IMR-90 (cell line): ENCODE data around the gene SLC27A4. TPM values are rescaled to one million over a fixed set of nuclear protein-coding genes. Genes with fewer than 3 reads are reported as not detected.

Experiments used
- ATAC-seq: fragments of 200-7000 bp; cut with Tn5 transposase; 2 replicates; pipeline ENCODE4 v1.9.1; 2020; ENCODE audit warnings: low read depth, mild to moderate bottlenecking, moderate library complexity
- BruUV-seq: library from RNA; stranded (reverse); fragments of 400-500 nt; replicated peaks from 2 replicates; lab custom pipeline; 2021; lab: Mats Ljungman, UMichigan
- CTCF ChIA-PET: fragments of 300-600 bp; formaldehyde crosslinking; extraction: SDS; loops from one replicate; lab custom pipeline; 2021; ENCODE audit warnings: antibody characterized with exemption; lab: Yijun Ruan, JAX
- POLR2A ChIA-PET: fragments of 300-600 bp; sonication (Branson Sonifier 250); formaldehyde crosslinking; loops from one replicate; lab custom pipeline; 2022; ENCODE audit warnings: antibody characterized with exemption; ENCODE audit not compliant: unreplicated experiment; lab: Charles Lee
- DNase-seq: peaks from one replicate; pipeline ENCODE4 v3.0.0; 2013
- H2AFZ ChIP-seq: replicated peaks from 2 replicates; pipeline ENCODE3; 2013; ENCODE audit warnings: low read length, mild to moderate bottlenecking; ENCODE audit not compliant: poor library complexity
- H2AK5ac ChIP-seq: 2 replicates; pipeline ENCODE4 v1.6.1; 2013; ENCODE audit warnings: low read depth, low read length, inconsistent platforms
- H2AK9ac ChIP-seq: replicated peaks from 2 replicates; pipeline ENCODE3; 2013; ENCODE audit warnings: mild to moderate bottlenecking, low read depth, low read length, moderate library complexity; ENCODE audit not compliant: poor library complexity
- H2BK120ac ChIP-seq: 2 replicates; pipeline ENCODE4 v1.6.1; 2013; ENCODE audit warnings: low read depth, low read length, inconsistent platforms
- H2BK15ac ChIP-seq: 3 replicates; pipeline ENCODE4 v1.6.1; 2013; ENCODE audit warnings: low read depth, low read length, inconsistent platforms
- H2BK20ac ChIP-seq: 2 replicates; pipeline ENCODE4 v1.6.1; 2013; ENCODE audit warnings: low read depth, mild to moderate bottlenecking, inconsistent platforms, low read length, moderate library complexity
- H2BK5ac ChIP-seq: 2 replicates; pipeline ENCODE4 v1.6.1; 2013; ENCODE audit warnings: mild to moderate bottlenecking, low read depth, low read length, inconsistent platforms; ENCODE audit not compliant: poor library complexity, severe bottlenecking
- H3K14ac ChIP-seq: replicated peaks from 2 replicates; pipeline ENCODE4 v1.6.1; 2013; ENCODE audit warnings: low read depth, low read length, inconsistent platforms
- H3K18ac ChIP-seq: 2 replicates; pipeline ENCODE4 v1.6.1; 2013; ENCODE audit warnings: low read depth, low read length, control low read depth
- H3K23ac ChIP-seq: 2 replicates; pipeline ENCODE4 v1.6.1; 2013; ENCODE audit warnings: low read depth, low read length, inconsistent platforms
- H3K27ac ChIP-seq: 2 replicates; pipeline ENCODE4 v1.5.1; 2013; ENCODE audit warnings: mild to moderate bottlenecking, control low read depth, low read length; ENCODE audit not compliant: insufficient read depth
- H3K27me3 ChIP-seq: 2 replicates; pipeline ENCODE4 v1.6.1; 2013; ENCODE audit warnings: low read length; ENCODE audit not compliant: control insufficient read depth, insufficient read depth
- H3K36me3 ChIP-seq: 2 replicates; pipeline ENCODE4 v1.6.1; 2013; ENCODE audit warnings: low read length, mixed read lengths; ENCODE audit not compliant: control insufficient read depth, insufficient read depth
- H3K4ac ChIP-seq: 2 replicates; pipeline ENCODE4 v1.6.1; 2013; ENCODE audit warnings: low read depth, low read length, inconsistent platforms
- H3K4me1 ChIP-seq: 2 replicates; pipeline ENCODE4 v1.6.1; 2013; ENCODE audit warnings: low read length, mixed read lengths; ENCODE audit not compliant: control insufficient read depth, insufficient read depth
- H3K4me2 ChIP-seq: 2 replicates; pipeline ENCODE4 v1.6.1; 2013; ENCODE audit warnings: low read depth, mild to moderate bottlenecking, control low read depth, low read length, moderate library complexity
- H3K4me3 ChIP-seq: 2 replicates; pipeline ENCODE4 v1.5.1; 2013; ENCODE audit warnings: low read depth, mild to moderate bottlenecking, control low read depth, low read length, moderate library complexity; ENCODE audit not compliant: insufficient read depth
- H3K56ac ChIP-seq: 2 replicates; pipeline ENCODE4 v1.6.1; 2013; ENCODE audit warnings: low read length, inconsistent platforms; ENCODE audit not compliant: insufficient read depth; ENCODE audit errors: extremely low read depth
- H3K79me1 ChIP-seq, 2 experiments: 2 replicates each; pipeline ENCODE4 v1.6.1; 2013; ENCODE audit warnings: low read length in 2 of 2, inconsistent platforms in 1 of 2, low read depth in 1 of 2
- H3K9ac ChIP-seq: 2 replicates; pipeline ENCODE4 v1.6.1; 2013; ENCODE audit warnings: low read depth, low read length, control low read depth
- H3K9me1 ChIP-seq: 2 replicates; pipeline ENCODE4 v1.6.1; 2013; ENCODE audit warnings: low read length, inconsistent platforms; ENCODE audit not compliant: insufficient read depth
- H3K9me3 ChIP-seq: 2 replicates; pipeline ENCODE4 v1.6.1; 2013; ENCODE audit warnings: low read length; ENCODE audit not compliant: control insufficient read depth, insufficient read depth
- H4K20me1 ChIP-seq: 2 replicates; pipeline ENCODE4 v1.6.1; 2013; ENCODE audit warnings: low read length, inconsistent platforms; ENCODE audit not compliant: insufficient read depth
- H4K5ac ChIP-seq: 2 replicates; pipeline ENCODE4 v1.6.1; 2013; ENCODE audit warnings: mild to moderate bottlenecking, low read depth, low read length, control low read depth
- H4K8ac ChIP-seq, 2 experiments: 2 replicates each; pipeline ENCODE4 v1.6.1; 2013; ENCODE audit warnings: low read depth in 2 of 2, low read length in 2 of 2, control low read depth in 1 of 2, inconsistent platforms in 1 of 2
- H4K91ac ChIP-seq: 2 replicates; pipeline ENCODE4 v1.6.1; 2013; ENCODE audit warnings: low read depth, low read length, inconsistent platforms; ENCODE audit not compliant: insufficient read depth
- BHLHE40 ChIP-seq: fragments of 150-350 bp; IDR thresholded peaks from 2 replicates; pipeline ENCODE4 v1.6.1; 2016; ENCODE audit warnings: mild to moderate bottlenecking, low read depth, low read length
- CEBPB ChIP-seq: IDR thresholded peaks from 2 replicates; pipeline ENCODE4 v1.6.1; 2012; ENCODE audit warnings: low read depth, low read length, improper control_type of control experiment
- CHD1 ChIP-seq: IDR thresholded peaks from 2 replicates; pipeline ENCODE4 v1.6.1; 2012; ENCODE audit warnings: low read depth, low read length, improper control_type of control experiment
- CTCF ChIP-seq: conservative IDR thresholded peaks from 2 replicates; pipeline ENCODE4 v1.5.1; 2012; ENCODE audit warnings: mild to moderate bottlenecking, low read depth, low read length, improper control_type of control experiment
- ELK1 ChIP-seq: fragments of 150-350 bp; IDR thresholded peaks from 2 replicates; pipeline ENCODE4 v1.6.1; 2016; ENCODE audit warnings: low read depth, mild to moderate bottlenecking, low read length, moderate library complexity, borderline replicate concordance
- FOS ChIP-seq: fragments of 150-350 bp; IDR thresholded peaks from 2 replicates; pipeline ENCODE4 v1.6.1; 2016; ENCODE audit warnings: low read depth, low read length
- MAFK ChIP-seq: IDR thresholded peaks from 2 replicates; pipeline ENCODE4 v1.6.1; 2012; ENCODE audit warnings: low read depth, low read length, improper control_type of control experiment
- MAZ ChIP-seq: IDR thresholded peaks from 2 replicates; pipeline ENCODE4 v1.6.1; 2012; ENCODE audit warnings: low read depth, mild to moderate bottlenecking, low read length, improper control_type of control experiment, moderate library complexity, borderline replicate concordance
- MXI1 ChIP-seq: IDR thresholded peaks from 2 replicates; pipeline ENCODE4 v1.6.1; 2012; ENCODE audit warnings: low read depth, mild to moderate bottlenecking, low read length, moderate library complexity, borderline replicate concordance
- NFE2L2 ChIP-seq: fragments of 150-350 bp; IDR thresholded peaks from 2 replicates; pipeline ENCODE4 v1.6.1; 2016; ENCODE audit warnings: low read depth, mild to moderate bottlenecking, low read length
- POLR2A ChIP-seq: IDR thresholded peaks from 2 replicates; pipeline ENCODE4 v1.6.1; 2012; ENCODE audit warnings: mild to moderate bottlenecking, low read depth, low read length
- RAD21 ChIP-seq: IDR thresholded peaks from 2 replicates; pipeline ENCODE4 v1.6.1; 2012; ENCODE audit warnings: low read length, improper control_type of control experiment
- RCOR1 ChIP-seq: IDR thresholded peaks from 2 replicates; pipeline ENCODE4 v1.6.1; 2012; ENCODE audit warnings: mild to moderate bottlenecking, low read length, improper control_type of control experiment; ENCODE audit not compliant: insufficient replicate concordance
- RFX5 ChIP-seq: IDR thresholded peaks from 2 replicates; pipeline ENCODE4 v1.8.0; 2012; ENCODE audit warnings: low read depth, mild to moderate bottlenecking, low read length, moderate library complexity
- USF2 ChIP-seq: fragments of 150-350 bp; IDR thresholded peaks from 2 replicates; pipeline ENCODE4 v1.6.1; 2017; ENCODE audit warnings: mild to moderate bottlenecking, antibody characterized with exemption, low read length, low read depth
- WGBS, 2 experiments: methylation state at CpG; one replicate each; pipeline versions ENCODE4 v1.1.5 to v1.1.7; 2013; ENCODE audit warnings: missing lambda C conversion rate in 2 of 2; ENCODE audit not compliant: insufficient read length in 1 of 2; ENCODE audit errors: extremely low coverage in 2 of 2; 5-methylcytosine and 5-hydroxymethylcytosine counted together
- dilution Hi-C: fragments of 300-500 bp; cut with HindIII; formaldehyde crosslinking; loops from one replicate; pipeline ENCODE4 v1.14.3; 2018; ENCODE audit warnings: low sequenced_read_pairs; ENCODE audit not compliant: unreplicated experiment
- in situ Hi-C: fragments of 300-500 bp; cut with MboI; formaldehyde crosslinking; loops from 3 replicates; pipeline ENCODE4 v1.14.3; 2019; ENCODE audit warnings: low sequenced_read_pairs, inconsistent platforms, mixed read lengths
- intact Hi-C: fragments of 100-400 bp; cut with micrococcal nuclease; formaldehyde crosslinking; loops from 2 replicates; pipeline ENCODE4 v1.10.0; 2022
- polyA plus RNA-seq, 3 experiments: library from polyadenylated mRNA; depleted of rRNA; stranded (reverse); fragments of >200 nt; gene quantifications; 2 replicates each; pipeline ENCODE4 v1.2.3, GENCODE V29; 2012; ENCODE audit warnings: low replicate concordance in 1 of 3
- total RNA-seq: library from RNA; depleted of rRNA; stranded (reverse); fragments of >200 nt; gene quantifications from 2 replicates; pipeline ENCODE4 v1.2.3, GENCODE V29; 2012

SLC27A4 gene
- total and polyA plus RNA-seq, 2 of the 4 experiments (the other 2 are of a cell fraction) = 9.7 to 13.7 TPM

- Histone ChIP-seq H2AK5ac (no peak overlapping the region), H4K91ac (no peak overlapping the region), H2AFZ (no peak overlapping the region), H3K23ac (no peak overlapping the region), H3K56ac (no peak overlapping the region), H3K4me1 (peaks cover 5% of the 10 kb centered on the region), H2AK9ac (no peak overlapping the region), H4K5ac (no peak overlapping the region), H3K9ac (no peak overlapping the region), H3K18ac (no peak overlapping the region), H2BK5ac (no peak overlapping the region), H2BK120ac (no peak overlapping the region), H2BK15ac (no peak overlapping the region), H3K14ac (no peak overlapping the region), H2BK20ac (no peak overlapping the region), H3K9me3 (no peaks in the 10 kb centered on the region), H3K27me3 (no peaks in the 10 kb centered on the region), H3K36me3 (peaks cover 10% of the 10 kb centered on the region; the same call in 1 of the 2 replicates), H3K27ac (no peak overlapping the region), H3K4me3 (no peak overlapping the region), H3K4ac (no peak overlapping the region), H4K20me1 (no peaks in the 10 kb centered on the region), H3K4me2 (no peak overlapping the region), H3K9me1 (peaks cover 12% of the 10 kb centered on the region; the same call in 1 of the 2 replicates), H3K79me1 (peaks cover 0 to 8% of the 10 kb centered on the region in 2 experiments; a peak in 1 of 4 replicates), H4K8ac (no peak overlapping the region)
- dilution Hi-C loops = no loop called here
- in situ Hi-C loops = loop anchor here (10.0 kb wide), 1 partner anchor 262 kb away; the partner anchor contains the start of gene SPTAN1
- ATAC-seq (no peak), DNase-seq (no peak)
- WGBS, 2 experiments = no CpG with 5 or more reads among the region's 4 CpGs
- POLR2A ChIA-PET = no interaction called here
- CTCF ChIA-PET = interaction anchor here (0.6 kb wide), 1 partner anchor 62 kb away, joined by 4 read pairs; no protein-coding TSS in a partner anchor
- BruUV-seq = no TSS peak
- TF ChIP-seq MAZ = no peak
- TF ChIP-seq MXI1 = no peak
- TF ChIP-seq RFX5 = no peak
- TF ChIP-seq MAFK = no peak
- TF ChIP-seq RAD21 = no peak
- no peak for TF ChIP-seq CEBPB
- no peak for TF ChIP-seq RCOR1
- TF ChIP-seq FOS = no peak
- TF ChIP-seq POLR2A = no peak
- no peak for TF ChIP-seq BHLHE40
- TF ChIP-seq CHD1 = no peak
- TF ChIP-seq ELK1 = no peak
- TF ChIP-seq CTCF = no peak
- TF ChIP-seq USF2 = no peak
- no peak for TF ChIP-seq NFE2L2
- intact Hi-C loops = no loop called here
Observed at GRCh38 chr9:128293091-128293490, 47.2 kb upstream of the SLC27A4 start.
